ENCODE data around the gene BICD2. TPM values are rescaled to one million over a fixed set of nuclear protein-coding genes. Genes with fewer than 3 reads are reported as not detected.
"Not testable (repeated sequence)": the region's sequence is repeated elsewhere in the genome, so short reads cannot be mapped to it uniquely, and the experiment has no call there.

The BICD2 gene
- total and polyA plus RNA-seq, 2 of the 8 experiments (the other 6 are each of a cell fraction or from before 2014, with no cell fraction given) = 6.6 to 22.8 TPM

GRCh38 chr9:92809629-92810326, 45.1 kb upstream of the BICD2 start:
- Histone ChIP-seq H3K23me2 (ENCODE audit: low read depth, low read length) (peaks cover 21% of the 10 kb centered on the region), H3K27me3 (replicated peaks in 1 of 4; ENCODE audit: control insufficient read depth in 3 of 4, extremely low read depth in 1 of 4, insufficient read depth in 3 of 4, low read length in 3 of 4) (peaks cover 32 to 60% (median 50%) of the 10 kb centered on the region in 4 experiments), H3K4me2 (ENCODE audit: insufficient read depth in 1 of 2, low read depth in 2 of 2, low read length in 2 of 2) (peak overlapping the region; percentile 80 to 98), H3K4me3 (ENCODE audit: extremely low read depth in 1 of 4, insufficient read depth in 2 of 4, low read depth in 3 of 4, low read length in 4 of 4) (peak overlapping the region; percentile 18 to 63 (median 44)), H3K4me1 (replicated peaks in 1 of 4; ENCODE audit: control insufficient read depth in 3 of 4, insufficient read depth in 4 of 4, low read length in 3 of 4) (peaks cover 0 to 10% (median 5%) of the 10 kb centered on the region in 4 experiments; a peak in 5 of 7 replicates)
- not testable (repeated sequence) for H3K14ac ChIP-seq (ENCODE audit: insufficient read length); H2BK120ac ChIP-seq (replicated peaks; ENCODE audit: low read depth, low read length); H3K9ac ChIP-seq (replicated peaks in 1 of 4; ENCODE audit: extremely low read depth in 1 of 4, low read depth in 3 of 4, low read length in 3 of 4); FAIRE-seq; H3K36me3 ChIP-seq (ENCODE audit: control insufficient read depth in 2 of 4, insufficient read depth in 4 of 4, low read length in 3 of 4); H4K91ac ChIP-seq (replicated peaks; ENCODE audit: insufficient read length, low read length); H2AFZ ChIP-seq (ENCODE audit: low read length); H3K9me3 ChIP-seq (ENCODE audit: insufficient read depth in 2 of 2, low read depth in 1 of 2, low read length in 1 of 2); H3K56ac ChIP-seq (replicated peaks; ENCODE audit: insufficient read length, low read depth, low read length); H4K20me1 ChIP-seq (replicated peaks in 1 of 2; ENCODE audit: control insufficient read depth in 1 of 2, insufficient read depth in 2 of 2, low read length in 2 of 2); H4K5ac ChIP-seq (ENCODE audit: insufficient read length, low read depth, low read length); H2BK20ac ChIP-seq (ENCODE audit: low read length); H4K8ac ChIP-seq (ENCODE audit: extremely low read depth, insufficient read depth, low read length); H2BK15ac ChIP-seq (ENCODE audit: low read length); H2BK5ac ChIP-seq (ENCODE audit: low read depth, low read length); H3K79me2 ChIP-seq (ENCODE audit: control insufficient read depth in 1 of 2, insufficient read depth in 2 of 2, low read length in 2 of 2); H3K18ac ChIP-seq (ENCODE audit: extremely low read depth, low read length); H2AK5ac ChIP-seq (ENCODE audit: low read depth, low read length); H3K79me1 ChIP-seq (ENCODE audit: low read depth, low read length); H3K27ac ChIP-seq (ENCODE audit: low read depth, low read length); H3K23ac ChIP-seq (ENCODE audit: insufficient read length); H3K4ac ChIP-seq (replicated peaks; ENCODE audit: insufficient read length, low read depth, low read length); H2BK12ac ChIP-seq (ENCODE audit: low read depth, low read length)
- WGBS, 2 experiments (ENCODE audit: extremely low coverage in 1 of 2, insufficient coverage in 1 of 2, insufficient read length in 1 of 2, insufficient replicate concordance in 2 of 2, low coverage in 1 of 2, low lambda C conversion rate in 2 of 2, missing lambda C conversion rate in 1 of 2) = 23% methylated on average over 10 of the region's 34 CpGs; no CpG with 5 or more reads in 1 of the 2 experiments
- DNase-seq (ENCODE audit: low read depth in 1 of 2, low spot score in 2 of 2) = peak in 1 of 2 experiments; percentile 56
- ChIA-PET POLR2A (ENCODE audit: partially characterized antibody) (interaction anchor here (0.6 to 1.0 kb wide), 2 partner anchors 10 to 47 kb away, joined by 3 read pairs; no protein-coding TSS in a partner anchor), CTCF (ENCODE audit: partially characterized antibody) (interaction anchor here (0.6 to 2.7 kb wide), 5 partner anchors 51 to 684 kb away, joined by 3 to 12 read pairs (median 3); no protein-coding TSS in a partner anchor)
- TF ChIP-seq EZH2 (IDR thresholded peaks at IDR 0.05; ENCODE audit: low read depth, low read length, severe bottlenecking) = peak; percentile 56
- TF ChIP-seq KDM4A (IDR thresholded peaks at IDR 0.05; ENCODE audit: low read depth, low read length, severe bottlenecking) = peak; percentile 51
- peak; percentile 64; the same call in 1 of the 2 replicates for TF ChIP-seq SUZ12 (IDR thresholded peaks at IDR 0.05; ENCODE audit: low read length)
- peak; percentile 9 for TF ChIP-seq CTBP2 (IDR thresholded peaks at IDR 0.05; ENCODE audit: borderline replicate concordance, insufficient read depth, insufficient read length, low read length)

Data from H1 (cell line).